Measurements from ENCODE around the gene CORO2B.

- TF ChIP-seq YY1 (IDR thresholded peaks at IDR 0.05; ENCODE audit: insufficient read depth, insufficient read length) (no peak), ZNF274 (IDR thresholded peaks at IDR 0.05; ENCODE audit: low read depth, low read length) (no peak)
These were observed 100.4 kb downstream of the CORO2B start for GRCh38 chr15:68679161-68679560.

Data from NT2/D1 (cell line).